Lung (tissue), 12 donors: ENCODE results near the gene PRKAR2A. TPM values are rescaled to one million over a fixed set of nuclear protein-coding genes. Genes with fewer than 3 reads are reported as not detected.
"Not testable (repeated sequence)": the region's sequence is repeated elsewhere in the genome, so short reads cannot be mapped to it uniquely, and the experiment has no call there.

Experiments used
- ATAC-seq: fragments of 200-7000 bp; cut with Tn5 transposase; one replicate; pipeline ENCODE4 v1.9.1; 2020; ENCODE audit warnings: moderate number of reproducible peaks; ENCODE audit not compliant: insufficient read depth, low FRiP score
- DNase-seq, 3 donors: peaks; one replicate each; pipeline ENCODE4 v3.0.0-alpha.2; 2013 to 2017
- H3K27ac ChIP-seq, 2 donors: one replicate each; pipeline ENCODE4 v1.5.1; 2013; ENCODE audit warnings: mild to moderate bottlenecking in 2 of 2, moderate library complexity in 2 of 2, control low read depth in 1 of 2, inconsistent platforms in 1 of 2, low read depth in 1 of 2, low read length in 1 of 2
- H3K27me3 ChIP-seq, 3 donors: one replicate each; pipeline ENCODE4 v1.5.1; 2013; ENCODE audit warnings: low read length in 2 of 3; ENCODE audit not compliant: control insufficient read depth in 3 of 3, insufficient read depth in 3 of 3
- H3K36me3 ChIP-seq, 4 donors: one replicate each; pipeline ENCODE4 v1.5.1; 2013; ENCODE audit warnings: low read length in 4 of 4, mild to moderate bottlenecking in 1 of 4, moderate library complexity in 1 of 4; ENCODE audit not compliant: control insufficient read depth in 4 of 4, insufficient read depth in 4 of 4
- H3K4me1 ChIP-seq, 5 donors: one replicate each; pipeline ENCODE4 v1.5.1; 2013; ENCODE audit warnings: low read length in 5 of 5, mild to moderate bottlenecking in 2 of 5, moderate library complexity in 1 of 5; ENCODE audit not compliant: control insufficient read depth in 5 of 5, insufficient read depth in 5 of 5
- H3K4me3 ChIP-seq: one replicate; pipeline ENCODE4 v1.5.1; 2013; ENCODE audit warnings: mild to moderate bottlenecking, control low read depth, moderate library complexity
- H3K9ac ChIP-seq, 2 donors: one replicate each; pipeline ENCODE4 v1.5.1; 2013; ENCODE audit warnings: low read length in 2 of 2, control low read depth in 1 of 2; ENCODE audit not compliant: insufficient read depth in 1 of 2
- H3K9me3 ChIP-seq, 4 donors: one replicate each; pipeline ENCODE4 v1.5.1; 2013; ENCODE audit warnings: low read length in 3 of 4, mild to moderate bottlenecking in 1 of 4, moderate library complexity in 1 of 4; ENCODE audit not compliant: control insufficient read depth in 4 of 4, insufficient read depth in 3 of 4
- CTCF ChIP-seq: IDR thresholded peaks from 2 replicates; pipeline ENCODE4 v1.5.1; 2012; ENCODE audit warnings: mild to moderate bottlenecking; ENCODE audit errors: control extremely low read depth, extremely low read depth
- WGBS, 2 donors: extraction: QIAGEN DNeasy Blood & Tissue Kit; methylation state at CpG; one replicate each; pipeline ENCODE4 v1.1.7; 2013; 5-methylcytosine and 5-hydroxymethylcytosine counted together
- polyA plus RNA-seq, 2 donors: library from polyadenylated mRNA; stranded (reverse); fragments of 200-250 nt; gene quantifications; one replicate each; pipeline ENCODE4 v1.2.1, GENCODE V29; 2013
- total RNA-seq, 2 donors: library from RNA; depleted of rRNA in 1 of 2; stranded (reverse); fragments of >200 nt in 1 of 2; gene quantifications; one replicate each; pipeline ENCODE4 v1.2.1, GENCODE V29; 2014 to 2021
- donor health status: control.
- donor health status: control.
- donor health status: Bipolar disorder and iron deficiency.
- donor health status: healthy.
- donor health status: DM: yes; HTN: yes; CAD: no.

Gene PRKAR2A
- total and polyA plus RNA-seq, 4 donors, result 10.3 to 72.8 (median 20.4) TPM

- no peak for ATAC-seq
- WGBS, 2 donors, result 73 to 90% methylated on average over 3 of the region's 3 CpGs
- H3K36me3 ChIP-seq, result no peaks in the 10 kb centered on the region
Measured at GRCh38 chr3:48811524-48811923, 36.1 kb downstream of the PRKAR2A start.

GRCh38 chr3:48804930-48805329 lies 42.7 kb downstream of the PRKAR2A start:
- TF ChIP-seq CTCF, result no peak
- DNase-seq (no peak), ATAC-seq (no peak)
- Histone ChIP-seq H3K4me3 (no peak overlapping the region), H3K9me3 (no peaks in the 10 kb centered on the region), H3K27ac (no peak overlapping the region), H3K27me3 (no peaks in the 10 kb centered on the region), H3K4me1 (no peaks in the 10 kb centered on the region), H3K36me3 (peaks cover 0 to 2% (median under 1%) of the 10 kb centered on the region in 4 donors), H3K9ac (no peak overlapping the region)
- 93 to 100% methylated on average over 4 of the region's 4 CpGs for WGBS, 2 donors

More at GRCh38 chr3:48811524-48811923, 36.1 kb downstream of the PRKAR2A start:
- H3K4me3 ChIP-seq, result no peak overlapping the region
- H3K27ac ChIP-seq, result no peak overlapping the region
- TF ChIP-seq CTCF, result no peak
- H3K4me1 ChIP-seq, result no peaks in the 10 kb centered on the region
- no peaks in the 10 kb centered on the region for H3K27me3 ChIP-seq
- no peaks in the 10 kb centered on the region for H3K9me3 ChIP-seq
- no peak for DNase-seq
- H3K9ac ChIP-seq, result no peak overlapping the region

- ATAC-seq, result not testable (repeated sequence)
Measured at GRCh38 chr3:48800831-48801230, 46.8 kb downstream of the PRKAR2A start.

GRCh38 chr3:48798998-48799397 lies 48.7 kb downstream of the PRKAR2A start:
- ATAC-seq (no peak), DNase-seq (peak in 1 of 3 donors; percentile 36)
- no peaks in the 10 kb centered on the region for H3K27me3 ChIP-seq
- no peaks in the 10 kb centered on the region for H3K9me3 ChIP-seq
- H3K36me3 ChIP-seq, result no peaks in the 10 kb centered on the region
- no peak overlapping the region for H3K4me3 ChIP-seq
- H3K27ac ChIP-seq, result no peak overlapping the region
- TF ChIP-seq CTCF, result no peak
- 64 to 71% methylated on average over 1 of the region's 1 CpG for WGBS, 2 donors
- H3K9ac ChIP-seq, result no peak overlapping the region
- H3K4me1 ChIP-seq, result peaks cover 0 to 1% (median 0%) of the 10 kb centered on the region in 5 donors

More at GRCh38 chr3:48800831-48801230, 46.8 kb downstream of the PRKAR2A start:
- not testable (repeated sequence) for H3K27me3 ChIP-seq, H3K9ac ChIP-seq, H3K4me1 ChIP-seq, H3K27ac ChIP-seq, DNase-seq, H3K4me3 ChIP-seq, H3K9me3 ChIP-seq, H3K36me3 ChIP-seq
- 95 to 96% methylated on average over 10 to 12 of the region's 12 CpGs for WGBS, 2 donors
